Trophoblast cell (in vitro differentiated cells and primary cell): ENCODE data around the gene TERB1.

Experiments
- DNase-seq, 2 donors: peaks; one replicate each; pipeline ENCODE4 v3.0.0-alpha.2; 2016
- H2AFZ ChIP-seq: 2 replicates; pipeline ENCODE4 v1.6.1; 2013; ENCODE audit warnings: low read length, moderate library complexity, mild to moderate bottlenecking; ENCODE audit not compliant: insufficient read depth, poor library complexity
- H2AK5ac ChIP-seq: 2 replicates; pipeline ENCODE4 v1.6.1; 2013; ENCODE audit warnings: mild to moderate bottlenecking, low read length
- H2BK120ac ChIP-seq: 2 replicates; pipeline ENCODE4 v1.6.1; 2013; ENCODE audit warnings: low read length, mild to moderate bottlenecking, moderate library complexity; ENCODE audit not compliant: insufficient read depth, poor library complexity
- H2BK12ac ChIP-seq: 2 replicates; pipeline ENCODE4 v1.6.1; 2013; ENCODE audit warnings: mild to moderate bottlenecking, low read length, moderate library complexity
- H2BK5ac ChIP-seq: 2 replicates; pipeline ENCODE4 v1.6.1; 2013; ENCODE audit warnings: low read length, low read depth, moderate library complexity, mild to moderate bottlenecking; ENCODE audit not compliant: poor library complexity
- H3K14ac ChIP-seq: 2 replicates; pipeline ENCODE4 v1.6.1; 2013; ENCODE audit warnings: mild to moderate bottlenecking, low read length
- H3K18ac ChIP-seq: 2 replicates; pipeline ENCODE4 v1.6.1; 2013; ENCODE audit warnings: mild to moderate bottlenecking, low read length
- H3K23ac ChIP-seq: 2 replicates; pipeline ENCODE4 v1.6.1; 2013; ENCODE audit warnings: low read length
- H3K27ac ChIP-seq: 2 replicates; pipeline ENCODE4 v1.5.1; 2013; ENCODE audit warnings: low read depth, mild to moderate bottlenecking, inconsistent platforms, low read length, moderate library complexity
- H3K27me3 ChIP-seq: 2 replicates; pipeline ENCODE4 v1.6.1; 2013; ENCODE audit warnings: inconsistent platforms, mild to moderate bottlenecking, low read length, moderate library complexity; ENCODE audit not compliant: insufficient read depth
- H3K36me3 ChIP-seq, 2 experiments: 1 replicate in 1 of 2; 2 replicates in 1 of 2; pipeline ENCODE4 v1.6.1; 2013; ENCODE audit warnings: low read length in 2 of 2, mild to moderate bottlenecking in 2 of 2, moderate library complexity in 1 of 2; ENCODE audit not compliant: insufficient read depth in 2 of 2, control insufficient read depth in 1 of 2
- H3K4ac ChIP-seq: 2 replicates; pipeline ENCODE4 v1.6.1; 2013; ENCODE audit warnings: low read depth, mild to moderate bottlenecking, low read length, moderate library complexity
- H3K4me1 ChIP-seq, 2 experiments: 1 replicate in 1 of 2; 2 replicates in 1 of 2; pipeline ENCODE4 v1.6.1; 2013; ENCODE audit warnings: low read length in 2 of 2, mild to moderate bottlenecking in 2 of 2, moderate library complexity in 1 of 2; ENCODE audit not compliant: insufficient read depth in 2 of 2, control insufficient read depth in 1 of 2
- H3K4me2 ChIP-seq: 2 replicates; pipeline ENCODE4 v1.6.1; 2013; ENCODE audit warnings: inconsistent platforms, mild to moderate bottlenecking, low read length, moderate library complexity
- H3K4me3 ChIP-seq: 2 replicates; pipeline ENCODE4 v1.5.1; 2013; ENCODE audit warnings: mild to moderate bottlenecking, low read depth, low read length, inconsistent platforms
- H3K79me1 ChIP-seq: one replicate; pipeline ENCODE4 v1.6.1; 2013; ENCODE audit warnings: low read length
- H3K79me2 ChIP-seq: 2 replicates; pipeline ENCODE4 v1.6.1; 2013; ENCODE audit warnings: low read length, mild to moderate bottlenecking; ENCODE audit not compliant: control insufficient read depth, insufficient read depth, poor library complexity
- H3K9ac ChIP-seq: 2 replicates; pipeline ENCODE4 v1.6.1; 2013; ENCODE audit warnings: mild to moderate bottlenecking, low read length
- H3K9me3 ChIP-seq: 2 replicates; pipeline ENCODE4 v1.6.1; 2013; ENCODE audit warnings: low read depth, mild to moderate bottlenecking, control low read depth, inconsistent platforms, low read length; ENCODE audit not compliant: insufficient read depth
- H4K12ac ChIP-seq: 2 replicates; pipeline ENCODE4 v1.6.1; 2013; ENCODE audit warnings: low read depth, mild to moderate bottlenecking, low read length, moderate library complexity
- H4K8ac ChIP-seq: 2 replicates; pipeline ENCODE4 v1.6.1; 2013; ENCODE audit warnings: low read depth, mild to moderate bottlenecking, low read length, moderate library complexity
- H4K91ac ChIP-seq: one replicate; pipeline ENCODE4 v1.6.1; 2013; ENCODE audit warnings: low read depth, mild to moderate bottlenecking, low read length, moderate library complexity
- WGBS: extraction: QIAGEN DNeasy Blood & Tissue Kit; methylation state at CpG from one replicate; pipeline ENCODE4 v1.1.7; 2013; ENCODE audit warnings: missing lambda C conversion rate; ENCODE audit not compliant: insufficient read length, insufficient coverage; ENCODE audit errors: extremely low coverage; 5-methylcytosine and 5-hydroxymethylcytosine counted together

The TERB1 gene

DNA sequence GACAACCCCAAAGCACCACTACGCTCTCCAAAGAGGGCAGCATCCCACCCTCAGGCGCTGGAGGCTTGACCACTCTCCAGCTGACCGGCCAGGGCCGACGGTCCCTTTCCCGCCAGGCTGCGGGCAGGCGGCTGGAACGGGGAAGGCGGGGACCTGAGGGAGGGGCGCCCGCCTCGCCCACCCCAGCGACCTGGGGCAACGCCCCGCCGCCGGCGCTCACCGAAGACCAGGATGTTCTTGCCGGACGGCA, 50.4 kb downstream of the TERB1 start:
- H3K14ac ChIP-seq: peak overlapping the region; percentile 96
- H3K18ac ChIP-seq: peak overlapping the region; percentile 84
- H3K27me3 ChIP-seq: no peaks in the 10 kb centered on the region
- H4K91ac ChIP-seq: peak overlapping the region; percentile 96
- peaks cover 19% of the 10 kb centered on the region for H3K79me2 ChIP-seq
- no peak overlapping the region for H2BK12ac ChIP-seq
- no peak overlapping the region for H3K23ac ChIP-seq
- peaks cover 21 to 22% of the 10 kb centered on the region in 2 experiments for H3K36me3 ChIP-seq
- peak overlapping the region; percentile 98 for H3K9ac ChIP-seq
- H3K9me3 ChIP-seq: no peaks in the 10 kb centered on the region
- peak overlapping the region; percentile 67 for H3K4me2 ChIP-seq
- peak overlapping the region; percentile 87 for H4K12ac ChIP-seq
- peak; percentile 11 to 51 for DNase-seq
- WGBS: no CpG with 5 or more reads among the region's 22 CpGs
- H4K8ac ChIP-seq: peak overlapping the region; percentile 90
- peak overlapping the region; percentile 51 for H3K4ac ChIP-seq
- H3K4me3 ChIP-seq: peak overlapping the region; percentile 97
- peak overlapping the region; percentile 52 for H2AK5ac ChIP-seq
- peak overlapping the region; percentile 69 for H2BK120ac ChIP-seq
- peak overlapping the region; percentile 60 for H2BK5ac ChIP-seq
- H3K4me1 ChIP-seq: peaks cover 7 to 8% of the 10 kb centered on the region in 2 experiments
- peak overlapping the region; percentile 89 for H2AFZ ChIP-seq
- peaks cover 7% of the 10 kb centered on the region for H3K79me1 ChIP-seq
- peak overlapping the region; percentile 73 for H3K27ac ChIP-seq

DNA sequence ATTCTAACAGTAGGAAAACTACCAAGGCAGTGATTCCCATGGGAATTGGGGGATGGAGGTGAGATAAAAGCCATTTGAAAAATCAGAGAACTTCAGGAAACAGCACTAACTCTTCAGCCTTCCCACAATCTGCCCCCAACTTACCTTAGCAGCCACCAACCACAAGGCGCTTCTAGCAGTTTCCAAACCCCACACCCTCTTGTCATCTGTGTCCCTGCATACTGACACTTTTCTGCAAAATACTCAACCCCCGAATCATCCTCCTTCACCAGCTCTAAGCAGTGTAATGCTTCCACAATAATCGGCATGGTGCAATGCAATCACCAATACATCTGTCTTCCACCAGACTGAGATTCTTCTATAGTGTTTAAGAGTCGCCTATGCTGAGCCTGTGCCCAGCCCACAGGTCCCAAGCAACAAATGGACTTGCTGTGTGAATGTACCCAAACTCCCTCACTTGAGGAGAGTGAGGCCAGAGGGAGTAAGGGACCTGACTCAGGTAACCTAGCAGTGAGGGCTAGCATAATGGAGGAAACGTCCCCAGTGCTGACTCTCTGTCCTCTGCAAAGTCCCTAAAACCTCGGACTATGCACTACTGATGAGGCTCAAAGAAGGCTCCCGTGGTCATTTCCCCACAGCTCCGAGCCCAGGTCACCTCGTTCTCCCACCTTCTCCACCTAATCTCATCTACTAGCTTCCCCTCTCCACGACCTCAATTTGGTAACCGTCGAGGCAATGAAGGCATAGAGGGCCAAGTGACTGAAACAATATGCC, 50.9 kb downstream of the TERB1 start:
- Histone ChIP-seq H2BK5ac (no peak overlapping the region), H3K27me3 (no peaks in the 10 kb centered on the region), H3K9ac (peak overlapping the region; percentile 98), H3K4ac (peak overlapping the region; percentile 51), H3K27ac (no peak overlapping the region), H3K18ac (peak overlapping the region; percentile 9), H2AFZ (no peak overlapping the region), H2BK12ac (no peak overlapping the region), H3K4me2 (peak overlapping the region; percentile 67), H3K14ac (peak overlapping the region; percentile 96), H3K36me3 (peaks cover 23 to 25% of the 10 kb centered on the region in 2 experiments), H2AK5ac (peak overlapping the region; percentile 38), H3K79me2 (peaks cover 19% of the 10 kb centered on the region), H3K23ac (no peak overlapping the region), H4K12ac (peak overlapping the region; percentile 87), H3K9me3 (no peaks in the 10 kb centered on the region), H3K4me3 (peak overlapping the region; percentile 97), H4K8ac (peak overlapping the region; percentile 90), H3K79me1 (peaks cover 7% of the 10 kb centered on the region), H2BK120ac (peak overlapping the region; percentile 69), H4K91ac (peak overlapping the region; percentile 96), H3K4me1 (peaks cover 7 to 8% of the 10 kb centered on the region in 2 experiments)
- DNase-seq: no peak
- WGBS: no CpG with 5 or more reads among the region's 12 CpGs

DNA sequence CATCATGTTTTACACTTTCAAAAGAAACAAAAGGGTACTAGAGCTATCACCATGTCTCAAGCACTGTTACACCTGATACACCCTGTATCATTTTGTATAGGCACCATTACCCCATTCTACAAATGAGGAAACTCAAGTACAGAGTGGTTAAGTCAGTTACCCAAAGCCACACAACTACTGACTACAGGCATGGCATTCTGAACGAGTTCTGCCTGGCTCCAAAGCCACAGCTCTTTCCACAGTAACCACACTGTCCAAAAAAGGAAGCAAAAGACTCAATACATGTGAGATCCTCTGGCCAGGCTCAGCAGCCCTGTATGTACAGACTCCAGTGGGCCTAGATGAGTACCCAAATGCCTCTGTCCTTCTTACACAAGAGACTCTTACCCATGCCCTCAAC, 54.7 kb downstream of the TERB1 start:
- peaks cover 7% of the 10 kb centered on the region for H3K79me1 ChIP-seq
- H3K36me3 ChIP-seq: peaks cover 43 to 51% of the 10 kb centered on the region in 2 experiments
- H3K4ac ChIP-seq: no peak overlapping the region
- no peak overlapping the region for H3K14ac ChIP-seq
- no peaks in the 10 kb centered on the region for H3K9me3 ChIP-seq
- H2BK12ac ChIP-seq: no peak overlapping the region
- H2AFZ ChIP-seq: no peak overlapping the region
- H4K12ac ChIP-seq: no peak overlapping the region
- no CpG with 5 or more reads among the region's 1 CpG for WGBS
- DNase-seq: peak in 1 of 2 donors; percentile 9
- H3K4me3 ChIP-seq: no peak overlapping the region
- no peak overlapping the region for H2BK120ac ChIP-seq
- no peak overlapping the region for H3K27ac ChIP-seq
- H3K4me1 ChIP-seq: peaks cover 7 to 8% of the 10 kb centered on the region in 2 experiments
- H3K27me3 ChIP-seq: no peaks in the 10 kb centered on the region
- no peak overlapping the region for H3K23ac ChIP-seq
- H3K4me2 ChIP-seq: no peak overlapping the region
- no peak overlapping the region for H4K8ac ChIP-seq
- H2BK5ac ChIP-seq: no peak overlapping the region
- peaks cover 19% of the 10 kb centered on the region for H3K79me2 ChIP-seq
- no peak overlapping the region for H2AK5ac ChIP-seq
- no peak overlapping the region for H3K18ac ChIP-seq
- no peak overlapping the region for H3K9ac ChIP-seq
- H4K91ac ChIP-seq: no peak overlapping the region

GRCh38 chr16:66746048-66746447, 55.3 kb downstream of the TERB1 start:
- no peak overlapping the region for H4K91ac ChIP-seq
- H2AK5ac ChIP-seq: no peak overlapping the region
- H3K4me3 ChIP-seq: no peak overlapping the region
- no peak for DNase-seq
- no peak overlapping the region for H3K14ac ChIP-seq
- H4K8ac ChIP-seq: no peak overlapping the region
- no peak overlapping the region for H2AFZ ChIP-seq
- no peaks in the 10 kb centered on the region for H3K27me3 ChIP-seq
- no peak overlapping the region for H3K4me2 ChIP-seq
- H2BK120ac ChIP-seq: no peak overlapping the region
- H3K4ac ChIP-seq: no peak overlapping the region
- peaks cover 46 to 56% of the 10 kb centered on the region in 2 experiments for H3K36me3 ChIP-seq
- H3K23ac ChIP-seq: no peak overlapping the region
- H2BK5ac ChIP-seq: no peak overlapping the region
- H3K4me1 ChIP-seq: peaks cover 7 to 8% of the 10 kb centered on the region in 2 experiments
- no peak overlapping the region for H3K18ac ChIP-seq
- H3K79me2 ChIP-seq: peaks cover 15% of the 10 kb centered on the region
- no peak overlapping the region for H2BK12ac ChIP-seq
- no peak overlapping the region for H4K12ac ChIP-seq
- WGBS: no CpG with 5 or more reads among the region's 3 CpGs
- no peak overlapping the region for H3K27ac ChIP-seq
- no peaks in the 10 kb centered on the region for H3K9me3 ChIP-seq
- H3K9ac ChIP-seq: no peak overlapping the region
- peaks cover 3% of the 10 kb centered on the region for H3K79me1 ChIP-seq
